ENCODE measurements around the gene ASB18.

DNA sequence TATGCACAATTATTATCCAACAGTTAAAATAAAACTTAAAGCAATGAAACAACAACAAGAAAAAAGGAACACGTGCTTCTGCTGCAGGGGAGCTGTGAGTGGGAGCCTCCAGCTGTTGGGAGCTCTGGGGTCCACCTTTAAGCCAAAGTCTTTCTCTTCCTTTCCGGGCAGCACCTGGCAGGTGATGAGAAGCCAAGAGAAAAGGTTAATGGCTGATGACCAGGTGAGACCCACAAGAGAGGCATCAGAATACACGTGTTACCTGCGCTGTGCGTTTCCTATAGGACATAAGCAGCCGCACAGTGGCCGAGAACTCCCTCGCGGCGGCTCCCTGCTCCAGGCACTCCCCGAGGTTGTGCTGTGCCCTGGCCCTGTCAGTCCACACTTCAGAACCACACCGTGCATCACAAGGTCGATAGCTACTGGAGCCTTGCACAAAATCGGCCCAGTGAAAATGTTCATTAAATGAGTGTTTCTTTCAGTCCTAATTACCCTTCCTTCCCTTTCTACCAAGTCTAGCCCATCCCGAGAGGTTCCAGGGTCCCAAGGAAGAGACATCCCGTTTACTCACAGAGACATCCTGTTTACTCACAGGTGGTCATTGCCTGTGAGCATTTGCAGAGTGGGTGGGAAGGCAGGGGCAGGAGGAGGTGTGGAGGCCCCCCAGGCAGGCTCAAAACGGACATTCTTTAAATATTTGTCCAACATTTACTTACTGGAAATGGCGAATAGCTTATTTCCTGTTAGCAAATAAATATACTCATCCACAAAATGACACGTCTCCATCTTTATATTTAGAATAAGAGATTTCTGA, 44.9 kb upstream of the ASB18 start:
- TF ChIP-seq PHF8 (conservative IDR thresholded peaks at IDR 0.05; ENCODE audit: low read depth, low read length) (no peak), SIN3A (conservative IDR thresholded peaks at IDR 0.05 in 1 of 2, IDR thresholded peaks at IDR 0.05 in 1 of 2; ENCODE audit: low read depth in 1 of 2, low read length in 2 of 2) (no peak), EP300 (IDR thresholded peaks at IDR 0.05; ENCODE audit: borderline replicate concordance in 1 of 2, low read depth in 2 of 2, low read length in 2 of 2) (no peak), JUN (IDR thresholded peaks at IDR 0.05; ENCODE audit: low read depth, low read length) (no peak), ZNF274 (IDR thresholded peaks at IDR 0.05; ENCODE audit: borderline replicate concordance, extremely low read depth, low read length) (no peak), EGR1 (IDR thresholded peaks at IDR 0.05; ENCODE audit: borderline replicate concordance, low read depth, low read length) (no peak), POLR2A (IDR thresholded peaks at IDR 0.05; ENCODE audit: control extremely low read depth in 1 of 2, low read depth in 2 of 2, low read length in 2 of 2) (no peak), EZH2 (IDR thresholded peaks at IDR 0.05; ENCODE audit: low read depth, low read length, severe bottlenecking) (no peak), RNF2 (IDR thresholded peaks at IDR 0.05; ENCODE audit: borderline replicate concordance, low read depth, low read length, missing control alignments, poor library complexity, severe bottlenecking) (no peak), CREB1 (IDR thresholded peaks at IDR 0.05) (no peak), BACH1 (IDR thresholded peaks at IDR 0.05; ENCODE audit: low read length) (no peak)
- TF ChIP-seq, protein P1, sequence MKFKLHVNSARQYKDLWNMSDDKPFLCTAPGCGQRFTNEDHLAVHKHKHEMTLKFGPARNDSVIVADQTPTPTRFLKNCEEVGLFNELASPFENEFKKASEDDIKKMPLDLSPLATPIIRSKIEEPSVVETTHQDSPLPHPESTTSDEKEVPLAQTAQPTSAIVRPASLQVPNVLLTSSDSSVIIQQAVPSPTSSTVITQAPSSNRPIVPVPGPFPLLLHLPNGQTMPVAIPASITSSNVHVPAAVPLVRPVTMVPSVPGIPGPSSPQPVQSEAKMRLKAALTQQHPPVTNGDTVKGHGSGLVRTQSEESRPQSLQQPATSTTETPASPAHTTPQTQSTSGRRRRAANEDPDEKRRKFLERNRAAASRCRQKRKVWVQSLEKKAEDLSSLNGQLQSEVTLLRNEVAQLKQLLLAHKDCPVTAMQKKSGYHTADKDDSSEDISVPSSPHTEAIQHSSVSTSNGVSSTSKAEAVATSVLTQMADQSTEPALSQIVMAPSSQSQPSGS (IDR thresholded peaks at IDR 0.05; ENCODE audit: low read length), result no peak
- TF ChIP-seq, protein P2, sequence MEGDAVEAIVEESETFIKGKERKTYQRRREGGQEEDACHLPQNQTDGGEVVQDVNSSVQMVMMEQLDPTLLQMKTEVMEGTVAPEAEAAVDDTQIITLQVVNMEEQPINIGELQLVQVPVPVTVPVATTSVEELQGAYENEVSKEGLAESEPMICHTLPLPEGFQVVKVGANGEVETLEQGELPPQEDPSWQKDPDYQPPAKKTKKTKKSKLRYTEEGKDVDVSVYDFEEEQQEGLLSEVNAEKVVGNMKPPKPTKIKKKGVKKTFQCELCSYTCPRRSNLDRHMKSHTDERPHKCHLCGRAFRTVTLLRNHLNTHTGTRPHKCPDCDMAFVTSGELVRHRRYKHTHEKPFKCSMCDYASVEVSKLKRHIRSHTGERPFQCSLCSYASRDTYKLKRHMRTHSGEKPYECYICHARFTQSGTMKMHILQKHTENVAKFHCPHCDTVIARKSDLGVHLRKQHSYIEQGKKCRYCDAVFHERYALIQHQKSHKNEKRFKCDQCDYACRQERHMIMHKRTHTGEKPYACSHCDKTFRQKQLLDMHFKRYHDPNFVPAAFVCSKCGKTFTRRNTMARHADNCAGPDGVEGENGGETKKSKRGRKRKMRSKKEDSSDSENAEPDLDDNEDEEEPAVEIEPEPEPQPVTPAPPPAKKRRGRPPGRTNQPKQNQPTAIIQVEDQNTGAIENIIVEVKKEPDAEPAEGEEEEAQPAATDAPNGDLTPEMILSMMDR (IDR thresholded peaks at IDR 0.05; ENCODE audit: control extremely low read depth in 1 of 3, insufficient read depth in 1 of 3, low read depth in 1 of 3, low read length in 3 of 3), result no peak

Data from H1 (cell line).